ENCODE results near the gene KCNK5. TPM values are rescaled to one million over a fixed set of nuclear protein-coding genes. Genes with fewer than 3 reads are reported as not detected.

Gene KCNK5
- total RNA-seq, 4 donors from 2014 or later: 10.0 to 110 (median 49.7) TPM

- intact Hi-C loops (cut with DNase I; ENCODE audit: low total_unique reads): no loop called here
- 58 to 59% methylated on average over 4 of the region's 4 CpGs for WGBS, 2 donors
Measured at GRCh38 chr6:39204160-39204495, 25.1 kb downstream of the KCNK5 start.

GRCh38 chr6:39203436-39204159 lies 25.7 kb downstream of the KCNK5 start:
- no peak for TF ChIP-seq POLR2A (IDR thresholded peaks at IDR 0.05)
- TF ChIP-seq CTCF (IDR thresholded peaks at IDR 0.05): no peak
- 55 to 57% methylated on average over 12 of the region's 12 CpGs for WGBS, 2 donors
- intact Hi-C loops (cut with DNase I; ENCODE audit: low total_unique reads): no loop called here
- no peak overlapping the region for H3K4me3 ChIP-seq (ENCODE audit: low read depth, poor library complexity, severe bottlenecking)
- DNase-seq (ENCODE audit: low spot score in 2 of 2): no peak

More at GRCh38 chr6:39204160-39204495, 25.1 kb downstream of the KCNK5 start:
- DNase-seq (ENCODE audit: low spot score in 2 of 2): no peak
- H3K4me3 ChIP-seq (ENCODE audit: low read depth, poor library complexity, severe bottlenecking): no peak overlapping the region
- TF ChIP-seq CTCF (IDR thresholded peaks at IDR 0.05) (no peak), POLR2A (IDR thresholded peaks at IDR 0.05) (no peak)

GRCh38 chr6:39202166-39202565 lies 27.1 kb downstream of the KCNK5 start:
- TF ChIP-seq POLR2A (IDR thresholded peaks at IDR 0.05): no peak
- WGBS, 2 donors: 85 to 93% methylated on average over 4 of the region's 4 CpGs
- no peak for DNase-seq (ENCODE audit: low spot score in 2 of 2)

DNA sequence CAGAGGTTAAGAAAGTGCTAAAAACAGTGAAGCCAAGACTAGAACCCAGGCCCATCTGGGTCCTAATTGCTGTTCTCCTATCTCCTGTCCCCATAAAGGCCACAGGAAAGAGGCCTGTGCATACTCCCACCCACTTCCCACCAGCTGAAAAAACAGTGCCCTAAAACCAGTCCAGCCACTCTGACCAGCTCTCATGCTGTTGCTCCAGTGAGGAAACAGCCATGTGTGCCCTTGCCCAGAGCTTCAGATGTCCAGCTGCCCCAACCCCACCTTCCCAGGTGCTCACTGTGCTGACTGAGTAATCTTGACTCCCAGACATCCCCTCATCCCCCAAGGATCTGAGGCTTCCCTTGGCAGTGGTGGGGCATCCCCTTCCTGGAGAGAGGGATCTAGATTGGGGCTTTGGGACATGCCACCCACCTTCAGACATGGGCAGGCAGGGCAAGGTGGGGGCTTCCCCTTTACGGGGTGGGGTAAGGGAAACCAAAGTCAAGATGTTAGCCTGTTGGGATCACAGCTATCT lies 28.7 kb downstream of the KCNK5 start:
- DNase-seq (ENCODE audit: low spot score in 2 of 2): no peak
- no peak overlapping the region for H3K4me3 ChIP-seq (ENCODE audit: low read depth, poor library complexity, severe bottlenecking)
- intact Hi-C loops (cut with DNase I; ENCODE audit: low total_unique reads): no loop called here
- TF ChIP-seq POLR2A (IDR thresholded peaks at IDR 0.05): no peak
- no peak for TF ChIP-seq CTCF (IDR thresholded peaks at IDR 0.05)
- 0 to 89% methylated on average over 1 of the region's 1 CpG for WGBS, 2 donors

More at GRCh38 chr6:39202166-39202565, 27.1 kb downstream of the KCNK5 start:
- no peak overlapping the region for H3K4me3 ChIP-seq (ENCODE audit: low read depth, poor library complexity, severe bottlenecking)
- intact Hi-C loops (cut with DNase I; ENCODE audit: low total_unique reads): no loop called here

DNA sequence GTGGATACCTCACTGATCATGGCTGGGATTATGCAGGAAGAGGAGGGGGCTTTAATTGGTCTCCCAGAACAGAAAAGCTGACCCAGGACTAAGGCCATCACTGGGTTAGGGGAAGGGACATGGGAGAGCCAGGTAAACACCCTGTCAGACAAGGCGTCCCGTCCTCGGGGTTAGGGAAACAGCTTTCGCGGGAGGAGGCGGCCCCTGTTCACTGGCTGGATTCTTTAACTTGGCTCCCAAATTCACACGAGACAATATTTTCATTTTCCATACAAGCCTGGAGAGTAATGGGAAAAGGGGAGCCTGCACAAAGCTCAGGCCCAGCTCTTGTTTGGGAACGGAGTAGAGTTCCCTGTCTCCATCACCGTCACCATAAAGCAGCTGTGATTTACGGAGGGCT lies 29.3 kb downstream of the KCNK5 start:
- TF ChIP-seq CTCF (IDR thresholded peaks at IDR 0.05) (no peak), POLR2A (IDR thresholded peaks at IDR 0.05) (no peak)
- H3K4me3 ChIP-seq (ENCODE audit: low read depth, poor library complexity, severe bottlenecking): no peak overlapping the region
- no peak for DNase-seq (ENCODE audit: low spot score in 2 of 2)
- intact Hi-C loops (cut with DNase I; ENCODE audit: low total_unique reads): no loop called here
- 72 to 74% methylated on average over 10 of the region's 10 CpGs for WGBS, 2 donors

GRCh38 chr6:39199231-39199940 lies 29.9 kb downstream of the KCNK5 start:
- 72 to 78% methylated on average over 7 of the region's 7 CpGs for WGBS, 2 donors
- DNase-seq (ENCODE audit: low spot score in 2 of 2): no peak
- TF ChIP-seq POLR2A (IDR thresholded peaks at IDR 0.05): no peak
- TF ChIP-seq CTCF (IDR thresholded peaks at IDR 0.05): no peak
- H3K4me3 ChIP-seq (ENCODE audit: low read depth, poor library complexity, severe bottlenecking): no peak overlapping the region
- intact Hi-C loops (cut with DNase I; ENCODE audit: low total_unique reads): no loop called here
